ENCODE measurements around the gene TEX44.

DNA sequence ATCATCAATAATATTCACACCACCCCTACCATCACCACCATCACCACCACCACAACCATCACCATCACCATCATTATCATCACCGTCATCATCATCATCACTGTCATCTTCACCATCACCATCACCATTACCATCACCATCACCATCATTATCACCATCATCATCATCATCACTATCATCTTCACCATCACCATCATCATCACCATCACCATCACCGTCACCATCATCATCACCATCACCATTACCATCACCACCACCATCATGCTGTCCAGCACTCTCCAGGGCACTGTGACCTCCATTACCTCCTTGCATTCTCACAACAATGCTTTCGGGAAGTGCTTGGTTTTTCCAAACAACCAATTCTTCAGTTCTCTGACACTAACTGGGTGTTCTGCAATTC, 13.1 kb upstream of the TEX44 start:
- TF ChIP-seq POLR2A (IDR thresholded peaks at IDR 0.05), result no peak
- TF ChIP-seq, protein P1, sequence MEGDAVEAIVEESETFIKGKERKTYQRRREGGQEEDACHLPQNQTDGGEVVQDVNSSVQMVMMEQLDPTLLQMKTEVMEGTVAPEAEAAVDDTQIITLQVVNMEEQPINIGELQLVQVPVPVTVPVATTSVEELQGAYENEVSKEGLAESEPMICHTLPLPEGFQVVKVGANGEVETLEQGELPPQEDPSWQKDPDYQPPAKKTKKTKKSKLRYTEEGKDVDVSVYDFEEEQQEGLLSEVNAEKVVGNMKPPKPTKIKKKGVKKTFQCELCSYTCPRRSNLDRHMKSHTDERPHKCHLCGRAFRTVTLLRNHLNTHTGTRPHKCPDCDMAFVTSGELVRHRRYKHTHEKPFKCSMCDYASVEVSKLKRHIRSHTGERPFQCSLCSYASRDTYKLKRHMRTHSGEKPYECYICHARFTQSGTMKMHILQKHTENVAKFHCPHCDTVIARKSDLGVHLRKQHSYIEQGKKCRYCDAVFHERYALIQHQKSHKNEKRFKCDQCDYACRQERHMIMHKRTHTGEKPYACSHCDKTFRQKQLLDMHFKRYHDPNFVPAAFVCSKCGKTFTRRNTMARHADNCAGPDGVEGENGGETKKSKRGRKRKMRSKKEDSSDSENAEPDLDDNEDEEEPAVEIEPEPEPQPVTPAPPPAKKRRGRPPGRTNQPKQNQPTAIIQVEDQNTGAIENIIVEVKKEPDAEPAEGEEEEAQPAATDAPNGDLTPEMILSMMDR (IDR thresholded peaks at IDR 0.05), result no peak
